Keratinocyte (primary cell): ENCODE data around the gene HIRA. TPM values are rescaled to one million over a fixed set of nuclear protein-coding genes. Genes with fewer than 3 reads are reported as not detected.

Source experiments
- DNase-seq: peaks from one replicate; pipeline ENCODE4 v3.0.0-alpha.2; 2011; ENCODE audit warnings: low read depth, missing footprints, low spot score
- FAIRE-seq: peaks from 2 replicates; lab custom pipeline; 2011; peaks lifted over from hg19 to GRCh38; lab: Jason Lieb, UNC
- H2AFZ ChIP-seq: 2 replicates; pipeline ENCODE4 v1.6.0; 2012; ENCODE audit warnings: low read length, control low read depth, inconsistent platforms; ENCODE audit not compliant: control insufficient read depth
- H3K27ac ChIP-seq: 2 replicates; pipeline ENCODE4 v1.5.1; 2011; ENCODE audit warnings: low read length; ENCODE audit not compliant: control insufficient read depth, insufficient read depth
- H3K27me3 ChIP-seq: 3 replicates; pipeline ENCODE4 v1.6.0; 2011; ENCODE audit warnings: low read length; ENCODE audit not compliant: control insufficient read depth, insufficient read depth; ENCODE audit errors: extremely low read depth
- H3K36me3 ChIP-seq, 2 experiments: 2 replicates in 1 of 2; 3 replicates in 1 of 2; pipeline ENCODE4 v1.5.1; 2011; ENCODE audit warnings: low read length in 2 of 2, mild to moderate bottlenecking in 1 of 2; ENCODE audit not compliant: control insufficient read depth in 2 of 2, insufficient read depth in 2 of 2; ENCODE audit errors: extremely low read depth in 1 of 2
- H3K4me1 ChIP-seq: 3 replicates; pipeline ENCODE4 v1.5.1; 2011; ENCODE audit warnings: low read length; ENCODE audit not compliant: control insufficient read depth, insufficient read depth; ENCODE audit errors: extremely low read depth
- H3K4me2 ChIP-seq: 3 replicates; pipeline ENCODE4 v1.6.0; 2011; ENCODE audit warnings: low read depth, low read length; ENCODE audit not compliant: control insufficient read depth, insufficient read depth; ENCODE audit errors: extremely low read depth
- H3K4me3 ChIP-seq, 3 experiments: fragments of 200-600 bp in 1 of 3; sonication (generic) in 1 of 3; 2 replicates in 2 of 3; 3 replicates in 1 of 3; pipeline ENCODE4 v1.5.1; 2011 to 2016; ENCODE audit warnings: low read length in 3 of 3, mild to moderate bottlenecking in 3 of 3, control low read depth in 2 of 3, inconsistent platforms in 1 of 3, low read depth in 1 of 3, mixed read lengths in 1 of 3, mixed run types in 1 of 3, moderate library complexity in 1 of 3; ENCODE audit not compliant: control insufficient read depth in 2 of 3, insufficient read depth in 2 of 3; ENCODE audit errors: extremely low read depth in 1 of 3
- H3K79me2 ChIP-seq: 2 replicates; pipeline ENCODE4 v1.6.0; 2012; ENCODE audit warnings: low read length; ENCODE audit not compliant: control insufficient read depth, insufficient read depth
- H3K9ac ChIP-seq: 3 replicates; pipeline ENCODE4 v1.6.0; 2011; ENCODE audit warnings: low read length; ENCODE audit not compliant: control insufficient read depth, insufficient read depth; ENCODE audit errors: extremely low read depth
- H3K9me1 ChIP-seq: 3 replicates; pipeline ENCODE4 v1.6.0; 2011; ENCODE audit warnings: low read length; ENCODE audit not compliant: control insufficient read depth, insufficient read depth; ENCODE audit errors: extremely low read depth
- H3K9me3 ChIP-seq: 2 replicates; pipeline ENCODE4 v1.5.1; 2012; ENCODE audit warnings: low read depth, low read length; ENCODE audit not compliant: control insufficient read depth
- H4K20me1 ChIP-seq: 3 replicates; pipeline ENCODE4 v1.6.0; 2011; ENCODE audit warnings: low read length; ENCODE audit not compliant: control insufficient read depth, insufficient read depth; ENCODE audit errors: extremely low read depth
- CTCF ChIP-seq, 3 experiments: IDR thresholded peaks in 1 of 3; conservative IDR thresholded peaks in 1 of 3; optimal IDR thresholded peaks in 1 of 3; 2 replicates in 2 of 3; 3 replicates in 1 of 3; pipeline versions ENCODE3 to v1.5.1; 2011; ENCODE audit warnings: low read length in 3 of 3, mild to moderate bottlenecking in 3 of 3, moderate library complexity in 2 of 3, control low read depth in 1 of 3, inconsistent platforms in 1 of 3; ENCODE audit not compliant: insufficient read depth in 2 of 3; ENCODE audit errors: extremely low read depth in 1 of 3
- EZH2 ChIP-seq: IDR thresholded peaks from one replicate; pipeline ENCODE4 v1.6.1; 2012; ENCODE audit warnings: inconsistent platforms, mild to moderate bottlenecking, low read length, moderate library complexity
- dilution Hi-C: fragments of 300-500 bp; cut with MboI; formaldehyde crosslinking; loops from one replicate; pipeline ENCODE4 v1.7.0; 2020; ENCODE audit warnings: low sequenced_read_pairs; ENCODE audit not compliant: extremely low pct_ligation_motif_present
- polyA plus RNA-seq, 5 experiments: library from polyadenylated mRNA; depleted of rRNA in 3 of 5; stranded (reverse) in 3 of 5; stranded (forward) in 1 of 5; unstranded in 1 of 5; fragments of >200 nt; gene quantifications; 1 replicate in 1 of 5; 2 replicates in 3 of 5; 3 replicates in 1 of 5; pipeline versions ENCODE4 v1.2.1 to v1.2.3, GENCODE V29; 2011 to 2012; ENCODE audit warnings: missing spikeins in 2 of 5, low read depth in 1 of 5, low replicate concordance in 1 of 5

HIRA gene
- polyA plus RNA-seq, 1 donor (not counting 4 experiments of a cell fraction or from before 2014, with no cell fraction given), result 16.7 TPM

DNA sequence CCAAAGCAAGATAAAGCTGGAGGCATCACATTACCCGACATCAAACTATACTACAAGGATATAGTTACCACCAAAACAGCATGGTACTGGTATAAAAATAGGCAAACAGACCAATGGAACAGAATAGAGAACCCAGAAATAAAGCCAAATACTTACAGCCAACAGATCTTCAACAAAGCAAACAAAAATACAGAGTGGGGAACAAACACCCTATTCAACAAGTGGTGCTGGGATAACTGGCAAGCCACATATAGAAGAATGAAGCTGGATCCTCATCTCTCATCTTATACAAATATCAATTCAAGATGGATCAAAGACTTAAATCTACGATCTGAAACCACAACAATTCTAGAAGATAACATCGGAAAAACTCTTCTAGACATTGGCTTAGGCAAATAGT is 90.0 kb downstream of the HIRA start:
- no peak overlapping the region for H3K27ac ChIP-seq
- H3K36me3 ChIP-seq, result peaks cover 0 to 5% of the 10 kb centered on the region in 2 experiments
- no peak overlapping the region for H3K9ac ChIP-seq
- no peaks in the 10 kb centered on the region for H4K20me1 ChIP-seq
- no peak overlapping the region for H3K4me3 ChIP-seq
- no peak overlapping the region for H3K4me2 ChIP-seq
- no peaks in the 10 kb centered on the region for H3K9me1 ChIP-seq
- no peaks in the 10 kb centered on the region for H3K4me1 ChIP-seq
- no peak for DNase-seq
- no peaks in the 10 kb centered on the region for H3K27me3 ChIP-seq
- no peak for FAIRE-seq
- dilution Hi-C loops, result no loop called here
- no peak overlapping the region for H2AFZ ChIP-seq
- no peaks in the 10 kb centered on the region for H3K79me2 ChIP-seq
- TF ChIP-seq EZH2 (no peak), CTCF (optimal IDR thresholded peaks at IDR 0.05 in 1 of 3, IDR thresholded peaks at IDR 0.05 in 1 of 3, conservative IDR thresholded peaks at IDR 0.05 in 1 of 3; ENCODE audit: extremely low read depth in 1 of 3, insufficient read depth in 2 of 3, low read length in 3 of 3) (no peak)
- H3K9me3 ChIP-seq, result no peaks in the 10 kb centered on the region

GRCh38 chr22:19337137-19337536 is 94.4 kb downstream of the HIRA start:
- Histone ChIP-seq H3K9me1 (no peaks in the 10 kb centered on the region), H3K27me3 (no peaks in the 10 kb centered on the region), H3K4me1 (no peaks in the 10 kb centered on the region), H3K27ac (no peak overlapping the region), H3K36me3 (no peaks in the 10 kb centered on the region), H3K79me2 (no peaks in the 10 kb centered on the region), H2AFZ (no peak overlapping the region), H3K4me3 (no peak overlapping the region), H3K9ac (no peak overlapping the region), H3K9me3 (no peaks in the 10 kb centered on the region), H4K20me1 (no peaks in the 10 kb centered on the region), H3K4me2 (no peak overlapping the region)
- dilution Hi-C loops, result no loop called here
- TF ChIP-seq CTCF (optimal IDR thresholded peaks at IDR 0.05 in 1 of 3, IDR thresholded peaks at IDR 0.05 in 1 of 3, conservative IDR thresholded peaks at IDR 0.05 in 1 of 3; ENCODE audit: extremely low read depth in 1 of 3, insufficient read depth in 2 of 3, low read length in 3 of 3) (no peak), EZH2 (no peak)
- no peak for DNase-seq
- FAIRE-seq, result no peak
